Inferior parietal cortex (tissue), 1 donor: Measurements from ENCODE around the gene FBXL13.
A peak's percentile ranks its signal among the peaks of the same experiment; 100 is the strongest.
"Not testable (repeated sequence)": the region's sequence is repeated elsewhere in the genome, so short reads cannot be mapped to it uniquely, and the experiment has no call there.

Experiments used
- DNase-seq: peaks from one replicate; pipeline ENCODE4 v3.0.0-alpha.2; 2016; ENCODE audit errors: extremely low spot score

Gene FBXL13

DNA sequence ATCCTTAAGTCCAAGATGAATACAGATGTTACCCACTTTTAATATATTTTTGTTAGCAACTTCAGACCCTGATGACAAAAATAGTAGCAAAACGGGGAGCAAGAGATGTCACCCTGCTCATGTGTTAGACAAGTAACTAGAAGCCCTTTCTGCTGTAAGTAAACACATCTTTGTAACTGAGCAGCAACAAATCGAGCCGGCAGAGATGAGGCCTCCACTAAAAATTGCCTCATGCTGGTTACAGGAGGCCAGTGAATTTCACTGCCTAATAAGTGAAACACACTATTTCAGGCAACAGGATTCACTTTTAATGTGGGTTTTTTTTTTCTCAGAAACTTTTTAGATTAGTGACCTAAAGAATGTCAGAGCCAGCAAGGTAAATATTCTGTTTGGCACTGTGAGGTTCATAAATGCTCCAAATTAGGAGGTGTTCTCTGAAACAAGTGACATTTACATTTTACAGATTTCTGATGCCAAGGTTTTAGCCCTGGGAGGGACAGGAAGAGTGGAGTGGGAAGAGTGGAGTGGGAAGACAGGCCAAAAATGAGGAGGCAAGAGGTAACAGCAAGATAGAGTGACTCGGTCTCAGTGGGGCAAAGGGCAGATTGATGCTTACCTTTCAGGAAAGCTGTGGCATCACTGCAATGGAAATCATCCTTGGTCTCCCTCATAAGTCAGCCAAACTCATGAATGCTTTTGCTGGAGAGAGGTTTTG, 215.4 kb downstream of the FBXL13 start:
- DNase-seq, result no peak

DNA sequence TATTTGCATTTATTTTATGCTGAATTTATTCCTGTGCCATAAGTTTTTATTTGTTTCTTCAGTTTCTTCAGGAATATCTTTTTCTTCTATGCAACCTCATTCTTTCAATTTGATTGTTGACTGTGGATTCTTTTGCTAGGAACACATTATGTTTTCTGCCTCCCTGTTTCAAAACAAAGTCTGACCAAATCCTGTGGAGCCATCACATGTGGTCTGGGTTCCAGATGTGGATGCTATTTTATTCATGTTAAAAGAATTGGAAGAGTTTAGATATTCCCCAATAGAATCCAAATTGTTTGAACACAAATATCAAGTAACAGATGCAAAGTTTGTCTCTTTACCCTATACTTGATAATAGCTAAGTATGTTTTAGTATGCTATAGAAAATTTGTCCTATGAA, 218.6 kb downstream of the FBXL13 start:
- no peak for DNase-seq

DNA sequence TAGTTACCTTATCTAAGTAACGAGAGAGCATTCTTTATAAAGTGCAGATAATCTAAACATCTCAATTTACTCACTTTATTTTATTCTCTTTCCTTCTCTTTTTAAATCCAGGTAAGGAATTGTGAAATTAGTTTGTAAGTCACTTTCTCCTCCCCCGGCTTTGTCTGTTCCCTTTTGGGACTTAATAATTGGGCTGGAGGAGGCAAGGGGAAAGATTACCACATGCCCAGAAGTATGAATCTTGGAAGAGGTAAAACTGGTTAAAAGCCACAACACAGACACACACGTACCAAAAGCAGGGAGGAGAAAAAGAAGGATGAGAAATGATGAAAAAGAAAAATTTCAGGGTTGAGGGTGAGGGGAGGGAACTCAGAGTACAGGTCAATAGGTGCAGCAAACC, 225.1 kb downstream of the FBXL13 start:
- DNase-seq, result no peak

DNA sequence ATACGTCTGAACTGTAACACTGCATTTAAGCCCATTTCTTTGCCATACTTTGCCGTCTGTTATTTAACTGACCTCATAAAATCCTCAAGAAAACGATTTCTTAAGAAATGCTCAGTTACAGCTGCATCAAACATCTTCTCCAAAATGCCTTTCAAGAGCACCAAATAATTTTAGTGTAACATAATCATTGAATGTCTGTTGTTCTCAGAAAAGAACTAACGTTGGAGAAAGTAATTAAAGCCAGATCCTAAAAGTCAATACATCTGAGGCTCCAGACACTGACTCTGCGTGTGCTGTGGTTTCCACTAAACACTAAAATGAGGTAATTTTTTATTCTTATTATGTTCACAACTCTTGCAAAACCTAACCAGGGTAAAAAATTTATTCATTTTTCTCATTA, 225.5 kb downstream of the FBXL13 start:
- no peak for DNase-seq

DNA sequence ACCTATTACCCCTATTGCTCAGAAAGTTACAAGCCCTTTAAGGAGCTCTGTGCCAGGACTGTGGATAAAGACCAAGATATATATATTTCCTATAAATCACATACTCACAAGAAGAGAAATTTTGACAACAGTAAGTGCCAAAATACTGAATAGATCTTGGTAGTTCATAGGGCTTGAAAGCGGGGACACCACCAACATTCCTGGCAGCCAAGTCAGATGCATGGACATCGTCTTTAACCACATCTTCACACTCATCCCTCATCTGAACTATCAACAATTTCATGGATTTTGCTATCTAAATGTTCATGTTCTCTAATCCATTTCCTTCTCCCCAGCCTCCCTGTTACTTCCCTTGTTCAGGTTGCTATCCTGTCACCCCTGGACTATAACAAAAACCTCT, 229.2 kb downstream of the FBXL13 start:
- no peak for DNase-seq

DNA sequence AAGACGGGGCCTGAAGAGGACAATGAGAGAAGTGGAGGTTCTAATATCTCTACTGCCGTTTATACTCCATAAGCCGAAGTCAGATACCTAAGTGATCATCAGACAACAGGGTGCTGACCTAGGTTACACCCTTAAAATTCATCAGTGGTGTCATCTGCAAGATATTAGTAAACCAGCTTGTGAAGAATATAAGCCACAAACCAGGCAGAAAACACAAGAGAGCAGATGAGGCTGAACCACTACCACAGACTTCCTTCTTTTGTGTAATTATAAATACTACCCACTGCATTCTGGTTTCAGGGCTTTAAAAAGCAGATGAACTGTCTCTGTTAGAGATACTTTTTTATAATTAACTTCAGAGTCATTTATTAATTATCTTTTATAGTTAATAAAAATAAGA, 230.7 kb downstream of the FBXL13 start:
- no peak for DNase-seq

DNA sequence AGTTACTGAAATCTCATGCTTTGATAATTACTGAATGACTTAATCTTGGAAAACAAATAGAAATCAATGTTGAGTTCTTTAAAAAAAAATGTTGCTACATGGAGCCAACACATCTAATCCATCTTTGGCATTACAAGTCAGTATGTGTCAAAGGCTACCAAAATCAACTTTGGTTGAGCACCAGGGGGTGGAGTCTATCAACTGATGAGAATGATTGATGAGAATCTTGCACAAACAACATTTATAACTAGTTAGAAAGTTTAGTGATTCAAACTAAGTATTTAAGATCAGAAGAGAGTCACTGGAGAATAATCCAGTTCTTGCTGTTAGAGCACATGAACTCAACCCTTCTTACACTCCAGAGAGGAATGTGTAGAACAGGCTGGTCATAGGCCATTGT, 232.3 kb downstream of the FBXL13 start:
- DNase-seq, result no peak

DNA sequence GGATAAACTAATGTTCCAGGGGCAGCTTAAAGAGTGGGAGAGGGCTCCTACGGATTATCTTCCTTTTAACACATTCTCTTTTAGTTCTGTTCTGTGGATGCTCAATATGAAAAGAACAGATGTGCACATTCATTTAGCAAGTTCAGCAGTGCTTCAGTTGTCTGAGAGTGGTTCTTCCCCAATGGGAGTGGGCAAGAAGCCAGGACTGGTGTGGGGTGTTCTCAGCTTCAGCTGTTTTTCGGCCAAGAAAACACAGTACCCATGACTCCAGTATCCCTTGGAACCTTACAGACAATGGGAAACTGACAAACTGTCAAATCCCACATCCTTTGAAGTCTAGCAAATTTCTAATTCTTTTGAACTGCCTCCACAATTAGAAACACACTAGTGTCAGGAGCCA, 233.3 kb downstream of the FBXL13 start:
- no peak for DNase-seq

DNA sequence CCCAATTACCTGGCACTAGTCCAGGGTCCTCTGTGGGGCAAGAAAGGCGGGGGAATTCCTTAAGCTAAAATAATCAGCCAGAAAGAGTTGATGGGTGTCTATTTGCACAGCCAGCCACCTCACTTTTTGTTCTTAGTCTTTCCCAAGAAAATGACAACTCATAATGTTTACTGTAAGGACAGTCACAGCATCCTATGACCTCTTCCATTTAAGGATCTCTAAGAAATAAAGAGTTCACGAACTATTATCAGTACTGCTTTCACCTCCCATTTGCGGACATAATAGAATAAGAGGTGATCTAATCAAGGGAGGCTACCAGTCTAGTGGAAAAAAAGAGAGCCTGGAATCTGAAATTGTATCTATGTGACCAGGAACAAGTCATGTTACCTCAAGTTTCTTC, 234.2 kb downstream of the FBXL13 start:
- no peak for DNase-seq

DNA sequence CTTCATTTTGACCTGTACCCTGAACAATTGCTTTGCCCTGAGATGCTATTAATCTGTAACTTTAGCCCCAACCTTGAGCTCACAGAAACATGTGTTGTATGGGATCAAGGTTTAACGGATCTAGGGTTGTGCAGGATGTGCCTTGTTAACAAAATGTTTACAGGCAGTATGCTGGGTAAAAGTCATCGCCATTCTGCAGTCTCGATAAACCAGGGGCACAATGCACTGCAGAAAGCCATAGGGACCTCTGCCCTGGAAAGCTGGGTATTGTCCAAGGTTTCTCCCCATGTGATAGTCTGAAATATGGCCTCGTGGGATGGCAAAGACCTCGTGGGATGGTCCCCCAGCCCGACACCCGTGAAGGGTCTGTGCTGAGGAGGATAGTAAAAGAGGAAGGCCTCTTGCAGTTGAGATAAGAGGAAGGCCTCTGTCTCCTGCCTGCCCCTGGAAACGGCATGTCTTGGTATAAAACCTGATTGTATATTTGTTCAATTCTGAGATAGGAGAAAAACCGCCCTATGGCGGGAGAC, 236.0 kb downstream of the FBXL13 start:
- not testable (repeated sequence) for DNase-seq

DNA sequence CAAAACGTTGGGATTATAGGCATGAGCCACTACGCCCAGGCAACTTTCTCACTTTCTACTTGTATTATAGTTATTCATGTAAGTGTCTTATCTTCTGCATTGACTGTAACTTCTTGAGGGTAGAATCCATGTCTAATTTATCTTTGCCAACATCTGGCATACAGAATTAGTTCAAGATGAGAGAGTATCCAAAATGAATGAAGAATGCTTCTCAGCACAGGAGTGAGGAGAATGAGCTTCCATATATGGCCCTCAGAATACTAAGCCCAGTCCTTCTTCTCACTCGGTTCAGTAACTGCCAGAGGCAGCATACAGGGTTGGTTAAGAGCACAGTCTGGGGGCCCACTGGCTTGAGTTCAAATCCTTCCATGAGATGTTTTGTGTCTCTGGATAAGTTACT, 236.8 kb downstream of the FBXL13 start:
- no peak for DNase-seq

DNA sequence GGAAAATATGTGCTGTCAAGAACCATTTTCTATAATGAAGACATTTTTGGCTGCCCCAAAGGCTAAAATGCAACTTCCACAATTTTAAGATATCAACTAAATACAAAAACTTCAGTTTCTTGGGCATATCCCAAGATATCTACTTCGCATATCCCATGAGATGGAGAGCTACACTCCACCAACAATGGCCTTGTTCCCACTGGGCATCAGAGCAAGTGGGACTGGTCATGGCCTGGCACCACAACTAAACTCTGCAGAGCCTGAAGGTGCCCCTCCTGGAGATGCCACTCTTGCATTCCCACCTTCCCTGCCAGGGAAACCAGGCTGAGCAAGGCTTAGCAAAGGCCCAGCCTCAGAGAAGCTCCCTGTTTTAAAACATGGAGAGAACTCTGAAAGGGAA, 237.6 kb downstream of the FBXL13 start:
- no peak for DNase-seq

DNA sequence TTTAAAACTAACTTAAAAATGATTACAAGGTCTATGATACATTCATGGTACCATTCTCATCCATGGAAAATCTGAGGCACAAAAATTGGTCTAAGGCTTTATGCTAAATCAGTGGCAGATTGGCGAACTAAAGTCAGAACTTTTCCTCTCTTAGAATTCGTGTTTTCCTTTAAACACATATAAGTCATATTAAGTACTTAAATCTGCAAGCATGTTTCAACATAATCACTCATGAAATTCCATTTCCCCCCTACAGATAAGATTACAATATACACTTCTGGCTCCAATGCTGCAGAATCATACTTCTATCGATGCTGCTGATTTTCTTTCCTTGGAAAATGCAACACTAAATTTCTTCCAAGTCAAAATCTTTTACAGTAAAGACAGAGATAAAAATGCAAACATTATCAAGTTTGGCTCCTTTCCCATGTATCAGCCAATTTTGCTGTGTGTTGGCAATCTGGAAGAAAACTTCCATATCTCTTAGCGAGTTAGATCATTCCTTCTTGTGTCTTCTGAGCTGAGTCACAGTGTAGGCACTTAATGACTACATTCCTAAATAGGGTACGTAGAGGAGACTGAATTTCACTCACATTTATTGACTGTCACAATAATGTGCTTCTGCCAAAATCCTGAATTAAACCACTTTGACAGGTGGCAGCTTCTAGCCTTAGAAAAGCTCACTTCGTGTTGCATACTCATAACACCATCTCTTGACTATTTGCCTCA, 238.2 kb downstream of the FBXL13 start:
- peak; percentile 36 for DNase-seq

DNA sequence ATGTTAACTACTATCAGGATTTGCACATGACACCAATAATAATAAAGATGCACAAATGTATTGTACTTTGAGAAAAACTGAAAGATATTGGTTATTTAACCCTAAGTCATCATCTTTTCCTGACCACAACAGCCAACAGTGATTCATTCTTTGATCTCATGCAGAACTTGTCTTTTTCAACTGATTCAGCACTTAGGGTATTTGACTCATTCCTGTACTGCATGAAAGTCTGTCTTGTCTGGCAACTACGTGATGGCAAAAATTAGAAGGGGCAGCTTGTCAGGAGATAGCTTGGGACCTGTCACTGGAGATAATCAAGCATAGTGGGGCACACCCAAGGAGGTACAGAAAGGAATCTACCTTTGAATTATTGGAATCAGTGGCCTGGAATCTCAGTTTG, 239.6 kb downstream of the FBXL13 start:
- DNase-seq, result no peak

DNA sequence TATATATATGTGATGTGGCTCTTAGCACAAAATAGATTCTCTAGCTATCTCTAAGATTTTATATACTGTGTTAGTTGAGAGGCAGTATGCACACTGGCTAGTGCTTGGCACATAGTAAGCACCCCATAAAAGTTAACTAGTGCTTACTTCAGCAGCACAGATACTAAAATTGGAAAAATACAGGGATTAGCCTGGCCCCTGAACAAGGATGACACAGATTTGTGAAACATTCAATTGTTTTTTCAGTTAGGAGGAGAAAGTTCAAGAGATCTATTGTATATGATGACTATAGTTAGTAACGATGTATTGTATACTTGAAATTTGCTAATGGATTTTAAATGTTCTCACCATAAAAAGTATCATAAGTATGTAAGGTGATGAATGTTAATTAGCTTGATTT, 240.1 kb downstream of the FBXL13 start:
- no peak for DNase-seq

DNA sequence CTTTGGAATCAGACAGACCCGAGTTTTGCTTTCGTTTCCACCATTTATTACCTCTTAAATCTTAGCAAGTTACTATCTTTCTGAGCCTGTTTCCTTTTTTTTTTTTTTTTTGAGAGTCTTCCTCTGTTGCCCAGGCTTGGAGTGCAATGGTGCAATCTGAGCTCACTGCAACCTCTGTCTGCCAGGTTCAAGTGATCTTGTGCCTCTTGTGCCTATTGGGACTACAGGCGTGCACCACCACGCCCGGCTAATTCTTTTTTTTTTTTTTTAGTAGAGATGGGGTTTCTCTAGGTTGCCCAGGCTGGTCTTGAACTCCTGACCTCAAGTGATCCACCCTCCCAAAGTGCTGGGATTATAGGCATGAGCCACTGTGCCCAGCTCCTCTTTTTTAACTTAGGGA, 241.3 kb downstream of the FBXL13 start:
- DNase-seq, result no peak

DNA sequence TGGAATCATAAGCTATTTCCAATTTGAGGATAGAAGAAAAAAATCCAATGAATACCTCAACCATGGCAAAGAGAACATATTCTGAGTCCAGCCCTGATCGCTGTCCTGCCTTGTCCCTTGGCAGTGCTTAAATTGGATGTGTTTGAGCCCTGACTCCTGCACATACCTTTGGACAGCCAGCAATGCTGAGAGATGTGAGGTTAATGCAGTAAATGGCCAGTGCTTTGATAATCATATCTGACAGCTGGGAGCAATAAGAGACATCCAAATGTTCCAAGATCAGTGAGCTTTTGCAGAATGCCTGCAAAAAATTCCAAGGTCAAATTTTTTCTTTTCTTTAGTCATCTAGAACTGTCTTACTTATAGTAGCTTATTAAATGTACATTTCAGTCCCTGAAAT, 241.9 kb downstream of the FBXL13 start:
- no peak for DNase-seq

DNA sequence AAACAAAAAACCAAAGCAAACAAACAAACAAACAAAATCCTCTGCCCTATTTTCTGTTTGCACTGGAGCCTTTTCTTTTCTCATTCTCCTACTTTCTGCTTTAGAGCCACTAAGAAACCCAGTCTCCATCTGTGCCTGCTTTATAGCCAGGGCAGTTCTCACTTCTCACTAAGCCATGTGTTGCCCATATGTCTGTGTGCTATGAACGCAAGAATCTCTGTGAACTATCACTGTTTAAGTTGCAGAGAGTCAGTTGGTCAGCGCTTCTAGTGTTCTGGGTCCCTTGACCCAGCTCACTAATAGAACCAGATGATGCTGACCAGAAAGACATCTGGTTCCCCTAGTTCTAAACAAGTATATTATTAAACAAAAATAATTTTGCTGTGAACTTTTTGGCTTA, 244.4 kb downstream of the FBXL13 start:
- peak; percentile 28 for DNase-seq

DNA sequence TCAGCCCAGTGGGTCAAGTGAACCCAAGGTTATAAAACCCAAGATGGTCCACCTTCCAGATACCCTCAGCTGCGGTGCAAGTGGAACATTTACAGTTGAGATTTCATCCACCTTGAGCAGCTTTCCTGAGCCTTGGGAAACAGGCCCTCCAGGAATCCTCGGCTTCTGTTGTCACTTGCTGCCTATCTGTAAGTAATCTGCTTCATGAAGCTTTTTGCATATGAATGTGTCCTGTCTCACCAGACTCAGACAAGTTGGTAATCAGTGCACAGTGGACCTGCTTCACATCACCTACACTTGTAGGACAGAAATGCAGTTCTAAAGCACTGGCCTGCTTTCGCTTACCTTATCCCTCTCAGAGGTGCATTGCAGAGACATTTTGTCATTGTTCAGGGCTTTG, 245.5 kb downstream of the FBXL13 start:
- DNase-seq, result no peak

DNA sequence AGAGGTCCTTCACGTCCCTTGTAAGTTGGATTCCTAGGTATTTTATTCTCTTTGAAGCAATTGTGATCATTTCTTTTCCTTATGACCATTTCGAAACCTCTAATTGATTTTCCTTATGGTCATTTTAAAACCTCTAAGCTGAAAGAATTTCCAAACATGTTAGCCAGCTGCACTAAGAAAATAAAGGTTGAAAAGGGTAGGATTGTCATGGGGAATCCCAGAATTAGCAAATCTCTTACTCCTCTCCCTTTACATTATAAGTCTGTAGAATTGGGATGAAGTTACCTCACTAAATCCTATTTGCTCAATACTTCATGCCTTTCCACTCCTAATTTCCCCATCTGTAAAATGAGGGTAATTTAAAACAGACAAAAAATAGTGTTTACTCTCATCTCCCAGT, 246.3 kb downstream of the FBXL13 start:
- DNase-seq, result no peak

DNA sequence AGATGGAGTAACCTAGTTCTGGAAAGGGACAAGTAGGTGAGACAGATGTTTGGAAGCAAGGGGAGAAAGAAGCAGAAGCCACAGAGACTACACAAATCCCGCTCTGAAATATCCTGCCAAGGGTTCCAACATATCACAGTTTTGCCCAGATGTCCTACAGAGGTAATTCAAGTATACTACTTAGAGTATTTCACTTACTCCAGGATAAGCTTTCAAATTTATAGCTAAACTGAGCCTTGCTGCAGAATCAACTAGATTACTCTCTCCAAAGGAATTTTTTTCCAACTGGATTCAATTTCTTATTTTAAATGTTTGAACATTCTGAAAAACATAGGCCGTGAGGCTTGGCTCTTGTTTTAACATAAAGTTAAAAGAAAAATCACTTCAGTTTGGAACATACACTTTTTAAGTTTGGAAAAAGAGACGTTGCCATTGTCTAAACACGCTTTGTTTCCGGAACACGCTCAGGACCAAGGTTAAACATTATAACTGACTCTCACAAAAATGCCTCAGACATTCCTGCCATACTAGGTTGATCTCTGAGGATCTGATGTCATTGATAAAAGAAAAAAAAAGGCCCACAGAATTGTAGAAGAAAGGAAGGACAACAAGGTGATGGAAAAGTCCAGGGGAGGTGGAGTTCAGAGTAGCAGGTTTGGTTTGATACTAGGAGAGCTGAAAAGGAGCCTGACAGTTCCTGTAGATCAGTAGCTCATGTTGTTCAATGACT, 251.0 kb downstream of the FBXL13 start:
- no peak for DNase-seq

DNA sequence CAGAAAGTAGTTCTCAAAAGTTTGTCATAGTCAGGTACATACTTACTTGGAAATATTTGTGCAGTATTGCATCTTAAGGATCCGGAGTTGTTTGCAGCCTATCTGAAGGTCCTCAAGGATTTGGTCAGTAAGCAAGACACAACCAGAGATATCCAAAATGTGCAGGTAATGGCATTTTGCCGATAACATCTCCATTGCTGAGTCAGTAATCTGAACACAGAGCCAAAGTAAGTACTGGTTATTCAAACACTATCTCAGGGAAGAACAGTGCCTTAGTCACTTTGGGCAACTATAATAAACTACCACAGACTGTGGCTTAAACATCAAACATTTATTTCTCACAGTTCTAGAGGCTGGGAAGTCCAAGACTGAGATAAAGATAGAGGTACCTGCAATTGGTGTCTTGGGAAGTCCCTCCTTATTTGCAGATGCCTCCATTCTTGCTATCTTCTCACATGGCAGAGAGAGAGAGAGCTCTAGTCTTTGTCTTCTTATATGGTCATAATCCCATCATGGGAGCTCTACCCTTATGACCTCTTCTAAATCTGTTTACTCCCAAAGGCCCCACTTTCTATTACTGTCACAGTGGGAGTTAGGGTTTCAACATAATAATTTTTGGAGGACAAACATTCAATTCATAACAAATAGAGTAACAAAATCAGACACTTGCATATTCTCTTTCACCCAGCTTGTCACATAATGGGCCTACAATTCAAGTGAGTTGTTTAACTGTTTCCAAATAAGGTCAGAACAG, 252.4 kb downstream of the FBXL13 start:
- no peak for DNase-seq
